ENCODE data around the gene FHDC1. TPM values are rescaled to one million over a fixed set of nuclear protein-coding genes. Genes with fewer than 3 reads are reported as not detected.

FHDC1 gene
- total RNA-seq, 1 experiment from 2014 or later: 0.51 TPM

- peak; percentile 32 for DNase-seq (ENCODE audit: low read depth)
These were observed 568 bp downstream of the FHDC1 start for GRCh38 chr4:152936446-152937335.

DNA sequence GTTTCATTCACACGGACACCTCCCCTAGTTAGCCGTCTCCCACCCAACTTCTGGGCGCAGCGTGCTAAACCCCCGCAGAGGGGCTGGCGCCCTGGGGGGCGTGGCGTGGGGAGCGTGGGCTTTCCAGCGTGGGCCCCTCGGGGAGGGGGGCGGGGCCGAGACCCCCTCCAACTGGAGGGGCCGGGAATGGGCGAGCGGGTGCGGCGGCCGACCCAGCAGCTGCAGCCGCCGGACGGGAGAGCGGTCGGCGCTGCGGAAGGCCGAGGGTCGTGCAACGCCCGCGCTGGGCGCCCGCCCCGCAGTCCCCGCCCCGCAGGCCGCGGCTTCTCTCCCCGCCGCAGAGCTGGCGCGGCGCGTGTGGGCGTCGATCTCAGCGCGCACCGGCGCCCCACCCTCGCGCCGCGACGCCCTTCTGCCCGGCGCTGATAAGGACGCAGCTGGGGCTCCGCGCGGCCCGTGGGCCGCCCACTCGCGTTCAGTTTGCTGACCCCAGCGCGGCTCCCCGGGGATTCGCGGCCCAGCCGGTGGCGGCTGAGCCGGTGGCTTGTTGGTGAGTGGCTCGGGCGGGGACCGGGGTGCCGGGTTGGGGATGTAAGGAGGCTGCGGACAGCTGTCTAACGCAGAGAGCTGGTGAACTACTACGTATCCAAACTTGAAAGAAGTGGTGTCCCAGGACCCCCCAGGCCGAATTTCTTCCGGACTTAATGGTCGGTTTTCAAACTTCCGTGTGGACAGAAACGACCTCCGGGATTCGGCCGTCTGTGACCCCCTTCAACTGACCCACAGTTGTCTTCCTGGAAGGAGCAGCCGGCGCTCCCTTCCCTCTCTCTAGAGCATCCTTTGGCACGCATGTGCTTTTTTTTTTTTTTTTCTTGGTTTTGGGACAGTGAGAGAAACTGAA lies 1.5 kb downstream of the FHDC1 start:
- no peak for DNase-seq (ENCODE audit: low read depth)

DNA sequence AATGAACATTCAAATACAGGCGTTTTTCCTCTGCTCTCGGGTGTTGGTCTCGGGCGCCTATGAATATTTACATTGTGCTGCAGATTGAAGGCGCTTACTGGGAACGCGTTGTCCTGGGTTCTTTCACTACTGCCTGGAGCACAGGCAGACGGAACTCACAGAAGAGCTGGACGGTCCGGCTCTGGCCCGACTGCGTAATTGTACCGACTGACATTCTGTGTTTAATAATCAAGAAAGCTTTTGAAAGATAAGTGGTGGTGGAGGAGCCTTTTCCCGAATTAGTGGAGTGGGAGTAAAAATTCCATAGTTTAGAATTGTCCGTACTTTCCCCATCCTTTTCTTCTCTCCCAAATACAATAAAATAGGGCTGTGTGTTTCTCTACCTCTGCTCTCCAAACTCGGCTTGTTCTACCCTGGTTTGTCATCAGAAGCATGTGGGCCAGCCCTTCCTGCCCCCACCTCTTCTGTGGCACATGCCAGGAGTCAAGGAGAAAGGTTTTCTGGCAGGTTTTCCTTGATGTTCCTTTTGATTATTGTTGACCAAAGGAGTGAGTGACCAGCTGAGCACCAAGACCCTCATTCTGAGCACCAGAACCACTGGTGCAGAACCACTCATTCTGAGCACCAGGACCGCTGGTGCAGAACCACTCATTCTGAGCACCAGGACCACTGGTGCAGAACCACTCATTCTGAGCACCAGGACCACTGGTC lies 2.3 kb downstream of the FHDC1 start:
- DNase-seq (ENCODE audit: low read depth): no peak

GRCh38 chr4:152939621-152940020 lies 3.5 kb downstream of the FHDC1 start:
- no peak for DNase-seq (ENCODE audit: low read depth)

- DNase-seq (ENCODE audit: low read depth): no peak
These were observed 4.3 kb downstream of the FHDC1 start for GRCh38 chr4:152940461-152940860.

DNA sequence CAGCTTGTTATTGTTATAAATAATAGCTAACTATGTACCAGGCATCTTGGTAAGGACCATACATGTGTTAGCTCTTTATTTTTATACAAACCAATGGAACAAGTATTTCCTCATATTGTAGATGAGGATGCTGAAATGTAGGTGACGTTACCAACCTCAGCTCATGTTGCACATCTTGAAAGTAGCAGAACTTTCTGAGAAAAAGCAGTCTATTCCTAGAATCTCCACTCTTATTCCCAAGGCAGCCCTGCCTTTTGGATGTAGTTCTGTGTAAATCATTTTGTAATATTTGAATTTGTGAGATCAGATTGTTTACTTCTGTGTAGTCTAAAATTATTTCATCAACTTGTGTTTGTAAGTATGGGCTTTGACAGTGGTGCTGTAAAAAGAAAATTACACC lies 5.3 kb downstream of the FHDC1 start:
- DNase-seq (ENCODE audit: low read depth): no peak

DNA sequence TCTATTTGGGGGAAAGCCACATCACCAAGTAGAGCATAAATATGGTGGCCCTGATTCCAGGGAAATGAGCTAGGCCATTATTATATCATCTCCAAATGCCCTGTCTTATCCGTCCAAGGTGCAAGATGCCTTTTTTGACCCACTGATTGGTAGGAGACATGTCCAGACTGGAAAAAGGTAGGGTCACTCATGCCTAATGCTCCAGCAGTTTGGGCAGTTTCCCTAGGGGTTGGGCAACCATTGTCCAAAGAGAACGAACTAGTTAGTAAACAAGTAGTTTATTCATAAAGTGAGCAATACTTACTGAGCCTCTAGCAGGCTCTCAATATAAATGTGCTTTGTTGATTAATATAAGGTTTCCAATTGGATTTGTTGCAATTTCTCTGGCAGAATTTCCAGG lies 6.2 kb downstream of the FHDC1 start:
- DNase-seq (ENCODE audit: low read depth): no peak

GRCh38 chr4:152943672-152944071 lies 7.5 kb downstream of the FHDC1 start:
- DNase-seq (ENCODE audit: low read depth): no peak

DNA sequence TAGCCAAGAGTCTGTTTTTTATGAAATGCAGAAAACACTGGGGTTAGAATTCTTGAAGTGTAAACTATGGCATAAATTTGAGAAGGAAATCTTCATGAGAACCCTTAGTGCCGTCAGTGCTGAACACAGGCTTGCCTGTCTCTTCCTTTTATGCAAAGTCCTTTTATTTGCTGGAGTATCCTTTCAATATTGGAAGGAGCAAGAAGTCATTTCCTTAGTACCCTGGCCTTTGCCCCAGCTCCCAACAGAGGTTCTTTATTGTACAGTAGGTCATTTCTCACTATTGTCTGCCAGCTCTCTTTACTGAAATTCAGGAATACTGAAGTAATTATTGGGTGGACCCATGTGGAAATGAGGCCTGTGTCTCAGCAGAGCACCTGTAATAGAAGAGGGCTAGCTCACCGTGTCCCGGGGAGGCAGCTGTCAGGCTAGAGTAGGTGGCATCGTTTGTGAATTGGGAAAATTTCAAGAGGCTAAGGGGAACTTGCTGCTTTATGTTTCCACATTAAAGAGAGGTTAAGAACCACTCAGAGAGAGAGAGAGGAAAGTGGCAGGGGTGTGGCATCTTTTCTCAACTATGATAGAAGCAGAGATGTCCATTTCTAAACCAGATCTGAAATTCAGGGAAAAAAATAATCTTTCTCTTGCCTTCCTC lies 8.7 kb downstream of the FHDC1 start:
- no peak for DNase-seq (ENCODE audit: low read depth)

- DNase-seq (ENCODE audit: low read depth): no peak
These were observed 9.5 kb downstream of the FHDC1 start for GRCh38 chr4:152945639-152946038.

GRCh38 chr4:152946446-152946845 lies 10.3 kb downstream of the FHDC1 start:
- no peak for DNase-seq (ENCODE audit: low read depth)

- DNase-seq (ENCODE audit: low read depth): no peak
These were observed 11.2 kb downstream of the FHDC1 start for GRCh38 chr4:152947311-152947710.

DNA sequence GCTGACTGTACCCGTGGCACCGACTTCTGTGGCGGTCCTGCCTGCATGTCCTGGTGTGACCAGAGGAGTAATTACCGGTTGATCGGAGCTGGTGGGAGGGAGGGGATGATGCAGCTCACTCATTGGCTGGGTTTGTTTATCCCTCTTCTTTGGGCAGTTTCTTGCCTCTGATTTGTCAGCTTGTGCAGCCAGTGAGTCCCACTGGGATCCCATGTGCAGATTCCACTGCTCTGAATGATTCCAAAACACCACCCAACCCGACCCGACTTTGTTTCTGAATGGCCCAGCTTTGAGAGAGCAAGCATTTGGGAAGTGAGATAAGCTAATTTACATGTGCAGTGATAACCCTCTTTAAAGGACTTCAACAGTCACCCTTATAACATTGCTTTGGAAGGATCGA lies 13.8 kb downstream of the FHDC1 start:
- DNase-seq (ENCODE audit: low read depth): no peak

- no peak for DNase-seq (ENCODE audit: low read depth)
These were observed 14.5 kb downstream of the FHDC1 start for GRCh38 chr4:152950402-152951274.

DNA sequence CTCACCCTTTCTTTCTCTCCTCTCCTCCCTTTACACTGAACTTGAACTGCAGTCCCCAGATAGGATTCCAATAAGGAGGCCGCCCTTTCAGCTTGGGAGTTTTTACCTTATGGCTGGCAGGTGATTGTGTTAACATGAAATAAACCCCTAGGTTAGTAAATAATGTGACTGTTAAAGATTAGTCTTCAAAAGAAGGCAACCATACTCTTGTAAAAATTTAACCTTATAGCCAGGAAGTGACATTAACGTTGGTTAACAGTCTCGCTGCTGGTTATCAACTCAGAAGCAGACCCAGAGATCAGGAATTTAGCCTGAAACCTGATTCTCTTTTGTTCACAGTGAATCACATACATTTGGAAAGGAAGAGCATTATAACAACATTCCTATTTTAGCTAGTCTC lies 15.2 kb downstream of the FHDC1 start:
- DNase-seq (ENCODE audit: low read depth): no peak

DNA sequence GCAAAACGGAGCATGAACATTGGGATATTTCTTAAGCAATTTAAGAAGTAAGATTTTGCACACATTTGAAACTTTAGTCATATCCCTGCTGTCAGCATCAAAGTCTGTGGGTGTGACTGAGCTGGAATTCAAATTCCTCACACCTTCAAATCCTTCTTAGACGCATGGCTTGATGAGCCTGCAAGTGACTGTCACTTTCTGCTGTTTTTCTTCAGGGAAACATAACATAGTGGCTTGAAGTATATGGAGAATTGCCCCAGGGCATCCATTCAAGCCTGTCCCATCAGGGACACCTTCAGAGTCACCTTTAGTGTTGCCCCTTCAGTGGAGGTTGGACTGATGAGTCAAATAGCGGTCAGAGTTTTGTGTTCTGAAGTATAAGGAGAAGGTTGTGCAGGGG lies 17.4 kb downstream of the FHDC1 start:
- no peak for DNase-seq (ENCODE audit: low read depth)

DNA sequence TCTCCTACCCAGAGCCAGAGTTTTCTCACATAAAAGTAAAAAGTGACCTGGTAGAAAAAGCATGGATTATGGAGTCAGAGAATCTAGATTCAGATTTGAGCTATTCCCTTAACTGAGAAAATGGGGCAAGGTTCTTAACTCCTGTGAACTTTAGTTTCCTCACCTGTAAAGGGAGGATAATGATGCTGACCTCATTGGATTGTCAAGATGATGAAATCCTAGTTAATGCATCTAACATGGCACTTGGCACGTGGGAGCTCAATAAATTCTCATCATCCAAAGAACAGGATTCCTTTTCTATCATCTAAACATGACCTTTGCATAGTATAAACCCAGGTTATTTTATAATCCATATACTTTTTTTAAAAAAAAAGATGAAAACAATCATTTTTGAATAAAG lies 18.6 kb downstream of the FHDC1 start:
- DNase-seq (ENCODE audit: low read depth): no peak

GRCh38 chr4:152956147-152956546 lies 20.0 kb downstream of the FHDC1 start:
- no peak for DNase-seq (ENCODE audit: low read depth)

GRCh38 chr4:152956650-152957436 lies 20.7 kb downstream of the FHDC1 start:
- peak; percentile 70 for DNase-seq (ENCODE audit: low read depth)

Measured in Daoy (cell line).